Neural progenitor cell (in vitro differentiated cells): ENCODE measurements around the gene TAS2R46.

Experiments used
- CTCF ChIP-seq: fragments of 200-600 bp; sonication (generic); IDR thresholded peaks from 2 replicates; pipeline ENCODE4 v1.5.1; 2017; ENCODE audit warnings: antibody characterized with exemption, mild to moderate bottlenecking
- EZH2 ChIP-seq: fragments of 200-600 bp; sonication (generic); IDR thresholded peaks from 2 replicates; pipeline ENCODE4 v1.6.1; 2017; ENCODE audit warnings: antibody characterized with exemption, mild to moderate bottlenecking, moderate library complexity

DNA sequence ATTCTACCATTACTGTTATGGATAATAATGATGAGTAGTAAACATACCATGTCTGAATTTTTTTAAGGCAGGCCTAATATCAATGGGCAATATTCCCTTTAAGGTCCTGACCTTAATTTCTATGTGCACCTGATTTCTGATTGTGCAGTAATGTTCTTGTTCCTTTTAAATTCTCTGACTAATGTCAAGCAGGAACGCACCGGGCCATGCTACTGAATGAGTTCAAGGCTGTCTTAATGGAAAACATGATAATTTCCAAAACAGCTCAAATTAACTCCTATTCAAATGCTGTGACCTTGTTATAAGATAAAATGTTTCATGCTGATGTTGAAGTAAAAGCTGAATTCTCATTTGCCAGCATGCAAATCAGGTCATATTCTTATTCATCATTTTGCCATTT lies 6.8 kb downstream of the TAS2R46 start:
- TF ChIP-seq CTCF (no peak), EZH2 (no peak)
